LNCaP clone FGC (cell line): ENCODE measurements around the gene ASAP3.

Source experiments
- DNase-seq: peaks from one replicate; pipeline ENCODE4 v3.0.0-alpha.2; 2011; ENCODE audit warnings: low read depth
- H3K4me3 ChIP-seq: 2 replicates; pipeline ENCODE4 v1.5.1; 2011; ENCODE audit warnings: mild to moderate bottlenecking, low read depth, low read length, control low read depth
- TF ChIP-seq, protein P1 (sequence below): IDR thresholded peaks from 2 replicates; pipeline ENCODE4 v1.5.1; 2012; ENCODE audit warnings: mild to moderate bottlenecking; ENCODE audit not compliant: control insufficient read depth, insufficient read depth; ENCODE audit errors: extremely low read depth

ASAP3 gene

GRCh38 chr1:23453455-23454000 lies 30.5 kb downstream of the ASAP3 start:
- TF ChIP-seq, protein P1, sequence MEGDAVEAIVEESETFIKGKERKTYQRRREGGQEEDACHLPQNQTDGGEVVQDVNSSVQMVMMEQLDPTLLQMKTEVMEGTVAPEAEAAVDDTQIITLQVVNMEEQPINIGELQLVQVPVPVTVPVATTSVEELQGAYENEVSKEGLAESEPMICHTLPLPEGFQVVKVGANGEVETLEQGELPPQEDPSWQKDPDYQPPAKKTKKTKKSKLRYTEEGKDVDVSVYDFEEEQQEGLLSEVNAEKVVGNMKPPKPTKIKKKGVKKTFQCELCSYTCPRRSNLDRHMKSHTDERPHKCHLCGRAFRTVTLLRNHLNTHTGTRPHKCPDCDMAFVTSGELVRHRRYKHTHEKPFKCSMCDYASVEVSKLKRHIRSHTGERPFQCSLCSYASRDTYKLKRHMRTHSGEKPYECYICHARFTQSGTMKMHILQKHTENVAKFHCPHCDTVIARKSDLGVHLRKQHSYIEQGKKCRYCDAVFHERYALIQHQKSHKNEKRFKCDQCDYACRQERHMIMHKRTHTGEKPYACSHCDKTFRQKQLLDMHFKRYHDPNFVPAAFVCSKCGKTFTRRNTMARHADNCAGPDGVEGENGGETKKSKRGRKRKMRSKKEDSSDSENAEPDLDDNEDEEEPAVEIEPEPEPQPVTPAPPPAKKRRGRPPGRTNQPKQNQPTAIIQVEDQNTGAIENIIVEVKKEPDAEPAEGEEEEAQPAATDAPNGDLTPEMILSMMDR, result no peak
- DNase-seq, result no peak
- H3K4me3 ChIP-seq, result no peak overlapping the region

- H3K4me3 ChIP-seq, result no peak overlapping the region
- TF ChIP-seq, protein P1, result no peak
- peak; percentile 84 for DNase-seq
Observed at GRCh38 chr1:23452011-23452411, 32.0 kb downstream of the ASAP3 start.

- TF ChIP-seq, protein P1, result no peak
- H3K4me3 ChIP-seq, result no peak overlapping the region
- no peak for DNase-seq
Observed at GRCh38 chr1:23451441-23451840, 32.5 kb downstream of the ASAP3 start.

DNA sequence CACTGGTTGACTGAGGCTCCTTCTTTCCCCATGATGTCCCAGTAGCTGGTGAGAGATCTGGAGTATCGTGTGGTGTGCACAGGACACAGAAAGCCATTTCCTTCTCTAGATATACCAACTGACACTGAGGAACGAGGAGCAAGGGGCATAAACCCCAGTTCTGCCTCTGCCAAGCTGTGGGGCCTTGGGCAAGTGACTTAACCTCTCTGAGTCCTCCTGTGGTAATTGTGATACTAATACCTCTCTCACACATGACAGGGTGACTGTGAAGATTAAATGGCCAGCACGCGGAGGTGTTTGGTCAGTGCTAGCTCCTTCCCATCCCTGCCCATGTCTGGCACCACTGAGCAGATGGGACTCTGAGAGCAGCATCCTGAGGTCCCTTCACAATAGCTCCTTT lies 33.1 kb downstream of the ASAP3 start:
- DNase-seq, result no peak
- TF ChIP-seq, protein P1, result no peak
- H3K4me3 ChIP-seq, result no peak overlapping the region

DNA sequence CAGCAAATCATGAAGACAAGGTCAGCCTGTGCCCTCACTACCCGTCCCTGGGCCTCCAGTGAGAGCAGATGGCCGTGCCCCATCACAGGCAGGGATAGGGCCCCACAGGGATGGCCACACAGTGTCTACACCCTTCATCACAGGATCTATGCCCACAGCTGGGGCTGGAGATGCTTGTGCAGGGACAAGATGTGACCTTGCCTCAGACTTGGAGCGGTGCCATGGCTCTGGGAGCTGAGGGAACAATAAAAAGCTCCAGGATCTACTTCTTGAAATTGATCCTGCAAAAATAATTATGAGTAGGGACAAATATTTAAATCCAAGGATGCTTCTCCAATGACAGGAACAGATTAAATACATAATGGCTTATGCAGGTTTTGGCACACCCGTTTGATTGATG lies 34.0 kb downstream of the ASAP3 start:
- H3K4me3 ChIP-seq, result no peak overlapping the region
- DNase-seq, result no peak
- TF ChIP-seq, protein P1, result no peak

DNA sequence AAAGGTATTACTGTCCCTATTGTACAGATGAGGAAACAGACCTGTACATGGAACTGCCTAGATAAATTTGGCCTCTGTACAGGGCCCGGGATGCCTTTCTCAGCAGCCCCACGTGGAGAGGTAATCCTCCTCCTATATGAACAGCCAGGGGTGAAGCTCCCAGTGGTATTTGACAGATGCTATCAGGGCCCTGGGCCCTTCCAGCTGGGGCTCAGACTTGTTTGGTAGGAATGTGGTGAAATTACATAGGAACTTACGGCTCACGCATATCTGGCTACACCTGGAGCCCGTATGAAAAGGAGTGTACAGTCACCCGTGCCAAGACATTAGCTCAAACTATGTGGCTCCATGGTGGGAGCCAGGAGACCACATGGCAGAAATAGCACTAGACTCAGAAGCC lies 34.7 kb downstream of the ASAP3 start:
- TF ChIP-seq, protein P1, result no peak
- no peak overlapping the region for H3K4me3 ChIP-seq
- DNase-seq, result no peak

GRCh38 chr1:23448846-23449245 lies 35.1 kb downstream of the ASAP3 start:
- no peak for DNase-seq
- no peak overlapping the region for H3K4me3 ChIP-seq
- TF ChIP-seq, protein P1, result no peak
